TTC549 (cell line): ENCODE results near the gene NLGN3.

Source experiments
- FAIRE-seq: peaks from 2 replicates; lab custom pipeline; 2012; peaks lifted over from hg19 to GRCh38; lab: Jason Lieb, UNC

Gene NLGN3

GRCh38 chrX:71214604-71215337 lies 70.1 kb downstream of the NLGN3 start:
- FAIRE-seq, result no peak

- FAIRE-seq, result no peak
These were observed 70.8 kb downstream of the NLGN3 start for GRCh38 chrX:71215338-71215912.

GRCh38 chrX:71216485-71216884 lies 71.8 kb downstream of the NLGN3 start:
- no peak for FAIRE-seq

GRCh38 chrX:71217298-71217697 lies 72.7 kb downstream of the NLGN3 start:
- FAIRE-seq, result no peak
